Measurements from ENCODE around the gene RXRB.

Gene RXRB

DNA sequence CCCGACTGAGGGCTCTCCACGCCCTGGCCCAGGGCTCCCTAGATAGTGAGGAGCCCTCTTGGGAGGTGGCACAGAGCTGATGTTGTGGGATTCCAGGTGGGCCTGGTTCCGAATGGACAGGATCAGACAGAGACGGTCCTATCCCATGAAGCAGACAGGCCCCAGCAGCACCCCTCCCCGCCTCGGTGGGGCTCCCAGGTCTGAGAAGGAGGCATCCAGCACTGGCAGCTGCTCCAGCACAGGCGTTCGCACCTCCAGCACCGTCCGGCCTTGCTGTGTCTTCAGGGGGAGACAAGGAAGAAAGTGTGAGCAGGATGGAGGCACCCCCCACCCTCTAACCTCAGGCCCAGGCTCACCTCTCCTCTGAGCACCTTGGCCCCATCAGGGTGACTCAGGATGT lies 36.9 kb downstream of the RXRB start:
- no peak overlapping the region for H3K27ac ChIP-seq
- TF ChIP-seq, protein P1, sequence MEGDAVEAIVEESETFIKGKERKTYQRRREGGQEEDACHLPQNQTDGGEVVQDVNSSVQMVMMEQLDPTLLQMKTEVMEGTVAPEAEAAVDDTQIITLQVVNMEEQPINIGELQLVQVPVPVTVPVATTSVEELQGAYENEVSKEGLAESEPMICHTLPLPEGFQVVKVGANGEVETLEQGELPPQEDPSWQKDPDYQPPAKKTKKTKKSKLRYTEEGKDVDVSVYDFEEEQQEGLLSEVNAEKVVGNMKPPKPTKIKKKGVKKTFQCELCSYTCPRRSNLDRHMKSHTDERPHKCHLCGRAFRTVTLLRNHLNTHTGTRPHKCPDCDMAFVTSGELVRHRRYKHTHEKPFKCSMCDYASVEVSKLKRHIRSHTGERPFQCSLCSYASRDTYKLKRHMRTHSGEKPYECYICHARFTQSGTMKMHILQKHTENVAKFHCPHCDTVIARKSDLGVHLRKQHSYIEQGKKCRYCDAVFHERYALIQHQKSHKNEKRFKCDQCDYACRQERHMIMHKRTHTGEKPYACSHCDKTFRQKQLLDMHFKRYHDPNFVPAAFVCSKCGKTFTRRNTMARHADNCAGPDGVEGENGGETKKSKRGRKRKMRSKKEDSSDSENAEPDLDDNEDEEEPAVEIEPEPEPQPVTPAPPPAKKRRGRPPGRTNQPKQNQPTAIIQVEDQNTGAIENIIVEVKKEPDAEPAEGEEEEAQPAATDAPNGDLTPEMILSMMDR (IDR thresholded peaks at IDR 0.05): no peak
- no peak for TF ChIP-seq ZFX (IDR thresholded peaks at IDR 0.05; ENCODE audit: borderline replicate concordance)

DNA sequence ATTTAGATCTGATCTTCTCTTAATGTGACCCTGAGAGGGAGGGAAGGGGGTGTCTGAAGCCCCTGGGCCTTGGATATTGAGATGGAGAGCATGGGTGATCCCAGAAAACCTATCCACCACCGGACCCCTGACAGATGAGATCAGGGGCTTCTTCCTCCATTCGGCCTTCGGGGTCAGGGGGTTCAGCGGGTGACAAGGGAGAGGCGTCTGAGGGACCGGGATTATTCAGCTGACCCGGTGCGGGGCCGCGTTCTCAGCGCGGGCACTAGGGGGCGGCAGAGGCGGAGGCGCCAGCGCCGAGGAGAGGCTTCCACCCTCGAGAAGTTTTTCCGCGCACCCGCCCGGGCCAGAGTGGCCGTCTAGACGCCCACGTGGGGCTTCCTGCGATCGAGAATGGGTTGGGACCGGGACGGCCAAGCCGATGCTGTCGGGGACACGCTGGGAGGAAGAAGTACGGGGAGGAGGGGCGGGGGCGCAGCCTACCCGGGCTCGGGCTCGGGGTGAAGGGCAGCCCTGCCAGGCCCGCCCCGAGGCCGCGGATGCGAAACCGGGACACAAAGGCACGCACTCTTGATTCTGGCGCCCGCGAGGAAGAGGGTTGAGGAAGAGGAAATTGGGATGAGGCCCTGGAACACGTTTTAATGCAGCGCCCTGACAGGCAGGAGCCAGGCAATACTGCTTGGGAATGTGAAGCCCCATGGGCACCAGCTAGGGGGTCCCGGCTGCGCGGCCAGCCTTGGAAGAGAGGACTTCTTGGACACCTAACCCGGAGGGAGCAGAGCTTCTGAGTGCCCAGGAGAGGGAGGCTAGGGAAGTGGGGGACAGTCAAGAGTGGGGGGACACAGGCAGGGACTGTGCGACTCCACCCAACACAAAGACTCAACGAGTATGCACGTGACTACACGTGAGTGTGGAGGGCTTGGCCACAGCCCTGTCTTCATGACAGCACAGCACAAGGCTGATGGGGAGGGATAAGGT lies 38.8 kb downstream of the RXRB start:
- no peak overlapping the region for H3K27ac ChIP-seq
- TF ChIP-seq ZFX (IDR thresholded peaks at IDR 0.05; ENCODE audit: borderline replicate concordance): no peak
- TF ChIP-seq, protein P1 (IDR thresholded peaks at IDR 0.05): peak; percentile 98

DNA sequence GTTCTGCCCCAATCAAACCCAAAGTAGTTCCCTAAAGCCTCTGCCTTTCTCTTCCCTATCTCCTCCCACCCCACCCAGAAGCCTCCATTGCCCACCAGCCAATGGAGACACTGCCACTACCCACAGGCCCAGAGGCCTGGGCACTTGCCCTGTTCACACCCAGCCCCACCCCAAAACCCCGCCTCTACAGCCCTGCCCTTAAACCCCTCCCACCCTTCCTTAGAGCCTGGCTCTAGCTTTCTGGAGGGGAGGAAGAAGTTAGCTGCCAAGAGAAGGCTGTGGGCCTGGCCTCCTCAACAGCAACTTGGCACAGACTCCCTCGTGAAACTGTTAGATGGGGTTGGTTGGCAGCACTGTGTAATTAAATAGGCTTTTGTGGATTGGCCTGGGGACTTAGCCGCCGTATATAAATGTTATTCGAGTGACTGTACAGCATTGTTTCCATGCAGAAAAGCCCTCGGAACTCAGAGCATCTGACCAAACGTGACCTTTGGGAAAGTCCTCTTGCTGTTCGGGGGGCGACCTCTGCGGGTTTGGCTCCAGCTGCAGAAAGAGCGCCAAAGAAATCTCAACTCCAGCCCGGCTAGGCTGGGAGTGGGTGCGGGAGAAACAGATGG lies 39.6 kb downstream of the RXRB start:
- H3K27ac ChIP-seq: no peak overlapping the region
- TF ChIP-seq, protein P1 (IDR thresholded peaks at IDR 0.05): no peak
- TF ChIP-seq ZFX (IDR thresholded peaks at IDR 0.05; ENCODE audit: borderline replicate concordance): no peak

DNA sequence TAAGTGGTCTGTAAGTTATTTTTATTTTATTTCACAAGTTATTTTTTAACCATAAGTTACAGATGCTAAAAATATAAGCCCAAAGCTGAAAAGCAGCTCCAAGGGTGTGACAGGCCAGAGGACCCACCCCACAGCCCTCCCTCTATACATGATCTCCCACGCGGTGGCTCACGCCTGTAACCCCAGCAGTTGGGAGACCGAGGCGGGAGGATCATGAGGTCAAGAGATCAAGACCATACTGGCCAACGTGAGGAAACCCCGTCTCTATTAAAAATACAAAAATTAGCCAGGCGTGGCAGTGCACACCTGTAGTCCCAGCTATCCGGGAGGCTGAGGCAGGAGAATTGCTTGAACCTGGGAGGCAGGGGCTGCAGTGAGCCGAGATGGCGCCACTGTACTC lies 40.4 kb downstream of the RXRB start:
- TF ChIP-seq, protein P1 (IDR thresholded peaks at IDR 0.05): no peak
- no peak for TF ChIP-seq ZFX (IDR thresholded peaks at IDR 0.05; ENCODE audit: borderline replicate concordance)
- no peak overlapping the region for H3K27ac ChIP-seq

DNA sequence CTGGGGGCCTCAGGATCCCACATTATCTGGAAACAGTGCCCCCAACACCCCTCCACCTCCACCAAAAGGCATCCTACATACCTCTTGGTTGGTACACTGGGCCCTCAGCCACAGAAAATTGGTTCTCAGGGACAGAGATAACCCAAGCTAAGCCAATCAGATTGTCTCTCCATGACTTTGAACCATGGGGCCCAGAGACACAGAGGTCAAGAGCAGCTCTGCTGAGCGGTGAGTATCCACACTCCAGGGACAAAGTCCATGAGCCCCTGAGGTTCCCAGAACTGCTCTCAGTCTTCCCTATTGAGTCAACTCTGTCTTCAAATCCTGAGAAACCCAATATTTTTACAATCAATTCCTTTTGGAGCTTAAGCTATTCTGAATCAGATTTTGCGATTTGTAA lies 43.5 kb downstream of the RXRB start:
- no peak overlapping the region for H3K27ac ChIP-seq
- TF ChIP-seq ZFX (IDR thresholded peaks at IDR 0.05; ENCODE audit: borderline replicate concordance): no peak
- TF ChIP-seq, protein P1 (IDR thresholded peaks at IDR 0.05): no peak

DNA sequence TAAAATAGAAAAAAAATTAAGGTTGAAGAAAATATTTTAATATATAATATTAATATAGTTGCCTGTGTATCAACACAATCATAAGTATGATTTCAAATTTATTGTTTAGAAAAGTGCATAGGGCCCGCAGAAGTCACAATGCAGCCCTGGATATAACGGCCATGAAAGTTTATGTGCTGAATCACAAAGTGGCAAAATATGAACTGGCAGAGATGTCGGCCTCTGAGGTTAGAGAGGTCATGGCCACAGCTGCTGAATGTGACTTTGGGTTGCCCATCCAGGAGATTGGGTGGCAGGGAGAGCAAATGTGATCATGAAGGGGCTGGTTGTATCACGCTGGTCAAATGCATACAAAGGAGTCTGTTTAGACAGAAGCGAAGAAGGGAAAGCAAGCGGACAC lies 43.9 kb downstream of the RXRB start:
- H3K27ac ChIP-seq: no peak overlapping the region
- TF ChIP-seq, protein P1 (IDR thresholded peaks at IDR 0.05): no peak
- TF ChIP-seq ZFX (IDR thresholded peaks at IDR 0.05; ENCODE audit: borderline replicate concordance): no peak

DNA sequence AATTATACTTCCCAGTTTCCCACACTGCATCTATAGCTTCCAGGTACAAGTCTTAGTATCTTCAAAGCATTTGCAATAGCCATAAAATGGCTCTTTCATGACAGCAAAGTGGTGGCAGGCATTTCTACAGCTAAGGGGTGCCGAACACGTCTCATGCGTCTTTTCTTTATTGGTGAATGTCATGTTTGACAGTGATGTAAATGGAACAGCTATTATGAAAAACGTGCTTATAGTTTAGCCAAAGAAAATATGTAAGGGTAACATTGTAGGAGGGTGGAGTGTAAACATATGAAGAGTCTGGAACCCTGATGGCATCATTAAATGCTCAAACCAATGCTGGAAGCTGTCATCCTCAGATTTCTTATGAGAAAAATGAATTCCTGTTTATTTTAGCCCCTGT lies 46.1 kb downstream of the RXRB start:
- H3K27ac ChIP-seq: no peak overlapping the region
- no peak for TF ChIP-seq ZFX (IDR thresholded peaks at IDR 0.05; ENCODE audit: borderline replicate concordance)
- TF ChIP-seq, protein P1 (IDR thresholded peaks at IDR 0.05): no peak
